ENCODE measurements around the gene GCK. TPM values are rescaled to one million over a fixed set of nuclear protein-coding genes. Genes with fewer than 3 reads are reported as not detected.

The GCK gene
- total and polyA plus RNA-seq, 2 of the 13 experiments (the other 11 are each of a cell fraction or from before 2014, with no cell fraction given): not detected

GRCh38 chr7:44210107-44210506 is 20.9 kb upstream of the GCK start (continued):
- TF ChIP-seq ZNF281 (CRISPR knock-in tag; IDR thresholded peaks at IDR 0.05; ENCODE audit: borderline replicate concordance) (no peak), SCMH1 (CRISPR knock-in tag; IDR thresholded peaks at IDR 0.05; ENCODE audit: borderline replicate concordance) (no peak), GFI1 (CRISPR knock-in tag; IDR thresholded peaks at IDR 0.05; ENCODE audit: borderline replicate concordance) (no peak), CERS6 (CRISPR knock-in tag; IDR thresholded peaks at IDR 0.05) (no peak), MEF2D (CRISPR knock-in tag; IDR thresholded peaks at IDR 0.05) (no peak), CBX1 (IDR thresholded peaks at IDR 0.05; ENCODE audit: low read depth) (no peak), ZNF572 (CRISPR knock-in tag; IDR thresholded peaks at IDR 0.05) (no peak)
- TF ChIP-seq, protein P1, sequence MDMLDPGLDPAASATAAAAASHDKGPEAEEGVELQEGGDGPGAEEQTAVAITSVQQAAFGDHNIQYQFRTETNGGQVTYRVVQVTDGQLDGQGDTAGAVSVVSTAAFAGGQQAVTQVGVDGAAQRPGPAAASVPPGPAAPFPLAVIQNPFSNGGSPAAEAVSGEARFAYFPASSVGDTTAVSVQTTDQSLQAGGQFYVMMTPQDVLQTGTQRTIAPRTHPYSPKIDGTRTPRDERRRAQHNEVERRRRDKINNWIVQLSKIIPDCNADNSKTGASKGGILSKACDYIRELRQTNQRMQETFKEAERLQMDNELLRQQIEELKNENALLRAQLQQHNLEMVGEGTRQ (IDR thresholded peaks at IDR 0.05; ENCODE audit: low read depth, low read length): no peak
- TF ChIP-seq, protein P1 (CRISPR knock-in tag; IDR thresholded peaks at IDR 0.05; ENCODE audit: borderline replicate concordance): no peak

Measured in HepG2 (cell line).